IMR-90 (cell line): ENCODE data around the gene DLD. TPM values are rescaled to one million over a fixed set of nuclear protein-coding genes. Genes with fewer than 3 reads are reported as not detected.

Experiments
- ATAC-seq: fragments of 200-7000 bp; cut with Tn5 transposase; 2 replicates; pipeline ENCODE4 v1.9.1; 2020; ENCODE audit warnings: low read depth, mild to moderate bottlenecking, moderate library complexity
- BruUV-seq: library from RNA; stranded (reverse); fragments of 400-500 nt; replicated peaks from 2 replicates; lab custom pipeline; 2021; lab: Mats Ljungman, UMichigan
- CTCF ChIA-PET: fragments of 300-600 bp; formaldehyde crosslinking; extraction: SDS; loops from one replicate; lab custom pipeline; 2021; ENCODE audit warnings: antibody characterized with exemption; lab: Yijun Ruan, JAX
- POLR2A ChIA-PET: fragments of 300-600 bp; sonication (Branson Sonifier 250); formaldehyde crosslinking; loops from one replicate; lab custom pipeline; 2022; ENCODE audit warnings: antibody characterized with exemption; ENCODE audit not compliant: unreplicated experiment; lab: Charles Lee
- DNase-seq: peaks from one replicate; pipeline ENCODE4 v3.0.0; 2013
- H2AFZ ChIP-seq: replicated peaks from 2 replicates; pipeline ENCODE3; 2013; ENCODE audit warnings: low read length, mild to moderate bottlenecking; ENCODE audit not compliant: poor library complexity
- H2AK5ac ChIP-seq: 2 replicates; pipeline ENCODE4 v1.6.1; 2013; ENCODE audit warnings: low read depth, low read length, inconsistent platforms
- H2AK9ac ChIP-seq: replicated peaks from 2 replicates; pipeline ENCODE3; 2013; ENCODE audit warnings: mild to moderate bottlenecking, low read depth, low read length, moderate library complexity; ENCODE audit not compliant: poor library complexity
- H2BK120ac ChIP-seq: 2 replicates; pipeline ENCODE4 v1.6.1; 2013; ENCODE audit warnings: low read depth, low read length, inconsistent platforms
- H2BK15ac ChIP-seq: 3 replicates; pipeline ENCODE4 v1.6.1; 2013; ENCODE audit warnings: low read depth, low read length, inconsistent platforms
- H2BK20ac ChIP-seq: 2 replicates; pipeline ENCODE4 v1.6.1; 2013; ENCODE audit warnings: low read depth, mild to moderate bottlenecking, inconsistent platforms, low read length, moderate library complexity
- H2BK5ac ChIP-seq: 2 replicates; pipeline ENCODE4 v1.6.1; 2013; ENCODE audit warnings: mild to moderate bottlenecking, low read depth, low read length, inconsistent platforms; ENCODE audit not compliant: poor library complexity, severe bottlenecking
- H3K14ac ChIP-seq: replicated peaks from 2 replicates; pipeline ENCODE4 v1.6.1; 2013; ENCODE audit warnings: low read depth, low read length, inconsistent platforms
- H3K18ac ChIP-seq: 2 replicates; pipeline ENCODE4 v1.6.1; 2013; ENCODE audit warnings: low read depth, low read length, control low read depth
- H3K23ac ChIP-seq: 2 replicates; pipeline ENCODE4 v1.6.1; 2013; ENCODE audit warnings: low read depth, low read length, inconsistent platforms
- H3K27ac ChIP-seq: 2 replicates; pipeline ENCODE4 v1.5.1; 2013; ENCODE audit warnings: mild to moderate bottlenecking, control low read depth, low read length; ENCODE audit not compliant: insufficient read depth
- H3K27me3 ChIP-seq: 2 replicates; pipeline ENCODE4 v1.6.1; 2013; ENCODE audit warnings: low read length; ENCODE audit not compliant: control insufficient read depth, insufficient read depth
- H3K36me3 ChIP-seq: 2 replicates; pipeline ENCODE4 v1.6.1; 2013; ENCODE audit warnings: low read length, mixed read lengths; ENCODE audit not compliant: control insufficient read depth, insufficient read depth
- H3K4ac ChIP-seq: 2 replicates; pipeline ENCODE4 v1.6.1; 2013; ENCODE audit warnings: low read depth, low read length, inconsistent platforms
- H3K4me1 ChIP-seq: 2 replicates; pipeline ENCODE4 v1.6.1; 2013; ENCODE audit warnings: low read length, mixed read lengths; ENCODE audit not compliant: control insufficient read depth, insufficient read depth
- H3K4me2 ChIP-seq: 2 replicates; pipeline ENCODE4 v1.6.1; 2013; ENCODE audit warnings: low read depth, mild to moderate bottlenecking, control low read depth, low read length, moderate library complexity
- H3K4me3 ChIP-seq: 2 replicates; pipeline ENCODE4 v1.5.1; 2013; ENCODE audit warnings: low read depth, mild to moderate bottlenecking, control low read depth, low read length, moderate library complexity; ENCODE audit not compliant: insufficient read depth
- H3K56ac ChIP-seq: 2 replicates; pipeline ENCODE4 v1.6.1; 2013; ENCODE audit warnings: low read length, inconsistent platforms; ENCODE audit not compliant: insufficient read depth; ENCODE audit errors: extremely low read depth
- H3K79me1 ChIP-seq, 2 experiments: 2 replicates each; pipeline ENCODE4 v1.6.1; 2013; ENCODE audit warnings: low read length in 2 of 2, inconsistent platforms in 1 of 2, low read depth in 1 of 2
- H3K9ac ChIP-seq: 2 replicates; pipeline ENCODE4 v1.6.1; 2013; ENCODE audit warnings: low read depth, low read length, control low read depth
- H3K9me1 ChIP-seq: 2 replicates; pipeline ENCODE4 v1.6.1; 2013; ENCODE audit warnings: low read length, inconsistent platforms; ENCODE audit not compliant: insufficient read depth
- H3K9me3 ChIP-seq: 2 replicates; pipeline ENCODE4 v1.6.1; 2013; ENCODE audit warnings: low read length; ENCODE audit not compliant: control insufficient read depth, insufficient read depth
- H4K20me1 ChIP-seq: 2 replicates; pipeline ENCODE4 v1.6.1; 2013; ENCODE audit warnings: low read length, inconsistent platforms; ENCODE audit not compliant: insufficient read depth
- H4K5ac ChIP-seq: 2 replicates; pipeline ENCODE4 v1.6.1; 2013; ENCODE audit warnings: mild to moderate bottlenecking, low read depth, low read length, control low read depth
- H4K8ac ChIP-seq, 2 experiments: 2 replicates each; pipeline ENCODE4 v1.6.1; 2013; ENCODE audit warnings: low read depth in 2 of 2, low read length in 2 of 2, control low read depth in 1 of 2, inconsistent platforms in 1 of 2
- H4K91ac ChIP-seq: 2 replicates; pipeline ENCODE4 v1.6.1; 2013; ENCODE audit warnings: low read depth, low read length, inconsistent platforms; ENCODE audit not compliant: insufficient read depth
- BHLHE40 ChIP-seq: fragments of 150-350 bp; IDR thresholded peaks from 2 replicates; pipeline ENCODE4 v1.6.1; 2016; ENCODE audit warnings: mild to moderate bottlenecking, low read depth, low read length
- CHD1 ChIP-seq: IDR thresholded peaks from 2 replicates; pipeline ENCODE4 v1.6.1; 2012; ENCODE audit warnings: low read depth, low read length, improper control_type of control experiment
- MAZ ChIP-seq: IDR thresholded peaks from 2 replicates; pipeline ENCODE4 v1.6.1; 2012; ENCODE audit warnings: low read depth, mild to moderate bottlenecking, low read length, improper control_type of control experiment, moderate library complexity, borderline replicate concordance
- MXI1 ChIP-seq: IDR thresholded peaks from 2 replicates; pipeline ENCODE4 v1.6.1; 2012; ENCODE audit warnings: low read depth, mild to moderate bottlenecking, low read length, moderate library complexity, borderline replicate concordance
- NFE2L2 ChIP-seq: fragments of 150-350 bp; IDR thresholded peaks from 2 replicates; pipeline ENCODE4 v1.6.1; 2016; ENCODE audit warnings: low read depth, mild to moderate bottlenecking, low read length
- RAD21 ChIP-seq: IDR thresholded peaks from 2 replicates; pipeline ENCODE4 v1.6.1; 2012; ENCODE audit warnings: low read length, improper control_type of control experiment
- SMC3 ChIP-seq: fragments of 150-350 bp; IDR thresholded peaks from 2 replicates; pipeline ENCODE4 v1.6.1; 2016; ENCODE audit warnings: low read depth, mild to moderate bottlenecking, antibody characterized with exemption, low read length, moderate library complexity
- WGBS, 2 experiments: methylation state at CpG; one replicate each; pipeline versions ENCODE4 v1.1.5 to v1.1.7; 2013; ENCODE audit warnings: missing lambda C conversion rate in 2 of 2; ENCODE audit not compliant: insufficient read length in 1 of 2; ENCODE audit errors: extremely low coverage in 2 of 2; 5-methylcytosine and 5-hydroxymethylcytosine counted together
- dilution Hi-C: fragments of 300-500 bp; cut with HindIII; formaldehyde crosslinking; loops from one replicate; pipeline ENCODE4 v1.14.3; 2018; ENCODE audit warnings: low sequenced_read_pairs; ENCODE audit not compliant: unreplicated experiment
- in situ Hi-C: fragments of 300-500 bp; cut with MboI; formaldehyde crosslinking; loops from 3 replicates; pipeline ENCODE4 v1.14.3; 2019; ENCODE audit warnings: low sequenced_read_pairs, inconsistent platforms, mixed read lengths
- intact Hi-C: fragments of 100-400 bp; cut with micrococcal nuclease; formaldehyde crosslinking; loops from 2 replicates; pipeline ENCODE4 v1.10.0; 2022
- polyA plus RNA-seq, 3 experiments: library from polyadenylated mRNA; depleted of rRNA; stranded (reverse); fragments of >200 nt; gene quantifications; 2 replicates each; pipeline ENCODE4 v1.2.3, GENCODE V29; 2012; ENCODE audit warnings: low replicate concordance in 1 of 3
- total RNA-seq: library from RNA; depleted of rRNA; stranded (reverse); fragments of >200 nt; gene quantifications from 2 replicates; pipeline ENCODE4 v1.2.3, GENCODE V29; 2012
- TF ChIP-seq, protein P1 (sequence below): fragments of 150-350 bp; IDR thresholded peaks from 2 replicates; pipeline ENCODE4 v1.6.1; 2017; ENCODE audit warnings: mild to moderate bottlenecking, antibody characterized with exemption, low read length, low read depth
- TF ChIP-seq, protein P2 (sequence below): conservative IDR thresholded peaks from 2 replicates; pipeline ENCODE4 v1.5.1; 2012; ENCODE audit warnings: mild to moderate bottlenecking, low read depth, low read length, improper control_type of control experiment
- TF ChIP-seq, protein P3 (sequence below): fragments of 150-350 bp; IDR thresholded peaks from 2 replicates; pipeline ENCODE4 v1.6.1; 2016; ENCODE audit warnings: low read depth, mild to moderate bottlenecking, low read length, moderate library complexity, borderline replicate concordance

Gene DLD
- total and polyA plus RNA-seq, 2 of the 4 experiments (the other 2 are of a cell fraction) = 121 to 361 TPM

DNA sequence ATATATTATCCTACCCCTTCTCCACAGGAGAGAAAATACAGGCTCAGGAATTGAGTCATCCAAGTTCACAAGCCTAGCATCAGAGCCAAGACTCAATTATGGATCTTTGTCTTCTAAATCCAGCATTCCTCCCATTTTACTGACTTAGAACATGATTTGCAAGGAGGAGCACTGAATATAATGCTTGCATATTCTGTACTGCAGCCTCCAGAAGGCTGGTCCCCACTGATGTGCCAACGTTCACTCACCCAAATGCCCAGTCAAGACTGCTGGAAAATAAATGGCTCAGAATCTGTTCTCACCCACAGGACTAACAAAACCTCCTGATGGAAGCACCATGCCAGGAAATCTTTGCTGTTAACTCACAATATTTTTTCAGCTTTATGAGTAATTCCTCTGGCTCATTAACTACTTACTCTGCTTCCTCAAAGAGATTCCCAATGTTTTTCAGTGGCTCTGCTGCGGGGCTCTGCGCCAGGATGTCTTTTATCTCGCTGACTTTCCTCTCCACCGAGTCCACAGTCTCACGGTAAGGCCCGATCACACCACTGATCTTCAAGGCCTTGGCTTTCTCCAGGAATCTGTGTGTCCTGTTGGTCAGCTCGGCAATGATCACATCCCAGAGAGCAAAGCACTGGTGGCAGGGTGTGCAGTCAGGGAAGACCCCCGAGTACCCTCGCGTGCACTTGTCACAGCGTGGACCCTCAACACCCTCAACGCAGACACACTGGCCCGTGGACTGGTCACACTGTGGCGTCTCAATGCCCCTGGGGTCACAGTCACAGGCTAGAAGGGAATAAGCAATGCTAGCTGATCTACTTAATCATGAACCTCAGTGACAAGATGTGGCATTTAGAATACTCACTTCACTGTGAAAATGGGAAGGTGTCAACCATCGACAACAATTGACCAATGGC, 48.8 kb downstream of the DLD start (continued):
- TF ChIP-seq, protein P1, sequence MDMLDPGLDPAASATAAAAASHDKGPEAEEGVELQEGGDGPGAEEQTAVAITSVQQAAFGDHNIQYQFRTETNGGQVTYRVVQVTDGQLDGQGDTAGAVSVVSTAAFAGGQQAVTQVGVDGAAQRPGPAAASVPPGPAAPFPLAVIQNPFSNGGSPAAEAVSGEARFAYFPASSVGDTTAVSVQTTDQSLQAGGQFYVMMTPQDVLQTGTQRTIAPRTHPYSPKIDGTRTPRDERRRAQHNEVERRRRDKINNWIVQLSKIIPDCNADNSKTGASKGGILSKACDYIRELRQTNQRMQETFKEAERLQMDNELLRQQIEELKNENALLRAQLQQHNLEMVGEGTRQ = no peak
- TF ChIP-seq CHD1 (no peak), SMC3 (no peak)

DNA sequence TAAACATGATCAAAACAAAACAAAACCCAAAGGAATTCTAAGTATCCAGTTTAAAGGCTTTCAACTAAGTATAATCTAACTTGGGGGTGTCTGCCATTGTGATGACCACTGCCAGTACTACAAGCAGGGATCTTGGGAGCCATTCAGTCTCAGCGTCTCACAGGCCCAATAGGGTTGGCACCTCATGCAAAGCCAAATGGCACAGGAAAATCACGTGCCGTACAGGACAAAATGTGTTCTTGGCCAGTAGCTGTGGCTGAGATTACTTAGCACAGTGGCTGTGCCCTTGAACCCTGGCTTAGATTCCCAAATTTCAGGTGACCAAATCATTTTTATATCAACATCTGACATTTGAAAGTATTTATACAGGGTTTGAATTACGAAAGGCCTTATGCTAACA, 50.0 kb downstream of the DLD start:
- Histone ChIP-seq H2BK15ac (no peak overlapping the region), H2BK5ac (no peak overlapping the region), H3K4me1 (peaks cover 19% of the 10 kb centered on the region), H3K4me2 (no peak overlapping the region), H2BK120ac (no peak overlapping the region), H3K9me3 (no peaks in the 10 kb centered on the region), H2BK20ac (no peak overlapping the region), H2AK5ac (no peak overlapping the region), H3K9me1 (peaks cover 34% of the 10 kb centered on the region), H2AFZ (no peak overlapping the region), H4K91ac (no peak overlapping the region), H4K20me1 (peaks cover 16% of the 10 kb centered on the region), H3K18ac (no peak overlapping the region), H3K79me1 (peaks cover 12 to 49% of the 10 kb centered on the region in 2 experiments; a peak in 3 of 4 replicates), H4K5ac (no peak overlapping the region), H3K4ac (no peak overlapping the region), H3K14ac (no peak overlapping the region), H3K27ac (no peak overlapping the region), H3K36me3 (peaks cover 54% of the 10 kb centered on the region), H3K56ac (no peak overlapping the region), H3K4me3 (no peak overlapping the region), H4K8ac (no peak overlapping the region), H3K27me3 (no peaks in the 10 kb centered on the region), H3K23ac (no peak overlapping the region), H2AK9ac (no peak overlapping the region), H3K9ac (no peak overlapping the region)
- ChIA-PET CTCF (no interaction called here), POLR2A (no interaction called here)
- dilution Hi-C loops = no loop called here
- in situ Hi-C loops = no loop called here
- ATAC-seq (no peak), DNase-seq (no peak)
- WGBS, 2 experiments = 100% methylated on average over 3 of the region's 4 CpGs; no CpG with 5 or more reads in 1 of the 2 experiments
- intact Hi-C loops = no loop called here
- BruUV-seq = no TSS peak
- TF ChIP-seq BHLHE40 = no peak
- TF ChIP-seq, protein P2, sequence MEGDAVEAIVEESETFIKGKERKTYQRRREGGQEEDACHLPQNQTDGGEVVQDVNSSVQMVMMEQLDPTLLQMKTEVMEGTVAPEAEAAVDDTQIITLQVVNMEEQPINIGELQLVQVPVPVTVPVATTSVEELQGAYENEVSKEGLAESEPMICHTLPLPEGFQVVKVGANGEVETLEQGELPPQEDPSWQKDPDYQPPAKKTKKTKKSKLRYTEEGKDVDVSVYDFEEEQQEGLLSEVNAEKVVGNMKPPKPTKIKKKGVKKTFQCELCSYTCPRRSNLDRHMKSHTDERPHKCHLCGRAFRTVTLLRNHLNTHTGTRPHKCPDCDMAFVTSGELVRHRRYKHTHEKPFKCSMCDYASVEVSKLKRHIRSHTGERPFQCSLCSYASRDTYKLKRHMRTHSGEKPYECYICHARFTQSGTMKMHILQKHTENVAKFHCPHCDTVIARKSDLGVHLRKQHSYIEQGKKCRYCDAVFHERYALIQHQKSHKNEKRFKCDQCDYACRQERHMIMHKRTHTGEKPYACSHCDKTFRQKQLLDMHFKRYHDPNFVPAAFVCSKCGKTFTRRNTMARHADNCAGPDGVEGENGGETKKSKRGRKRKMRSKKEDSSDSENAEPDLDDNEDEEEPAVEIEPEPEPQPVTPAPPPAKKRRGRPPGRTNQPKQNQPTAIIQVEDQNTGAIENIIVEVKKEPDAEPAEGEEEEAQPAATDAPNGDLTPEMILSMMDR = no peak
- no peak for TF ChIP-seq MAZ
- TF ChIP-seq, protein P1 = no peak
- TF ChIP-seq MXI1 = no peak
- TF ChIP-seq NFE2L2 = no peak
- TF ChIP-seq, protein P3, sequence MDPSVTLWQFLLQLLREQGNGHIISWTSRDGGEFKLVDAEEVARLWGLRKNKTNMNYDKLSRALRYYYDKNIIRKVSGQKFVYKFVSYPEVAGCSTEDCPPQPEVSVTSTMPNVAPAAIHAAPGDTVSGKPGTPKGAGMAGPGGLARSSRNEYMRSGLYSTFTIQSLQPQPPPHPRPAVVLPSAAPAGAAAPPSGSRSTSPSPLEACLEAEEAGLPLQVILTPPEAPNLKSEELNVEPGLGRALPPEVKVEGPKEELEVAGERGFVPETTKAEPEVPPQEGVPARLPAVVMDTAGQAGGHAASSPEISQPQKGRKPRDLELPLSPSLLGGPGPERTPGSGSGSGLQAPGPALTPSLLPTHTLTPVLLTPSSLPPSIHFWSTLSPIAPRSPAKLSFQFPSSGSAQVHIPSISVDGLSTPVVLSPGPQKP = no peak
- TF ChIP-seq RAD21 = no peak
